ENCODE data around the gene DTHD1. TPM values are rescaled to one million over a fixed set of nuclear protein-coding genes. Genes with fewer than 3 reads are reported as not detected.

The DTHD1 gene
- total and polyA plus RNA-seq, 2 donors (not counting 3 experiments of a cell fraction or from before 2014, with no cell fraction given): not detected

- Histone ChIP-seq H2AFZ (ENCODE audit: low read depth, low read length) (no peak overlapping the region), H3K27ac (ENCODE audit: insufficient read depth, low read depth, low read length) (no peak overlapping the region), H3K4me1 (ENCODE audit: control insufficient read depth, extremely low read depth, insufficient read depth, low read length) (no peaks in the 10 kb centered on the region), H3K9me1 (replicated peaks; ENCODE audit: control insufficient read depth, extremely low read depth, insufficient read depth, low read length) (no peaks in the 10 kb centered on the region), H3K9ac (replicated peaks; ENCODE audit: extremely low read depth, insufficient read depth, low read length) (no peak overlapping the region), H3K79me2 (ENCODE audit: control insufficient read depth, insufficient read depth, low read length) (no peaks in the 10 kb centered on the region), H3K27me3 (ENCODE audit: control insufficient read depth in 2 of 2, insufficient read depth in 2 of 2, low read length in 2 of 2) (no peaks in the 10 kb centered on the region), H3K4me3 (replicated peaks in 1 of 3; ENCODE audit: insufficient read depth in 1 of 3, low read depth in 1 of 3, low read length in 3 of 3) (no peak overlapping the region), H4K20me1 (replicated peaks; ENCODE audit: control insufficient read depth, extremely low read depth, insufficient read depth, low read length) (no peaks in the 10 kb centered on the region), H3K36me3 (ENCODE audit: control insufficient read depth in 2 of 2, extremely low read depth in 1 of 2, insufficient read depth in 2 of 2, low read length in 2 of 2) (no peaks in the 10 kb centered on the region), H3K4me2 (ENCODE audit: insufficient read depth, low read length) (no peak overlapping the region), H3K9me3 (replicated peaks; ENCODE audit: control insufficient read depth, insufficient read depth, low read length) (no peaks in the 10 kb centered on the region)
- dilution Hi-C loops (cut with MboI; ENCODE audit: extremely low pct_ligation_motif_present, low sequenced_read_pairs) (no loop called here), intact Hi-C loops (cut with micrococcal nuclease) (no loop called here)
- BruUV-seq (replicated peaks): no TSS peak
- ChIA-PET POLR2A (no interaction called here), CTCF (no interaction called here)
- no peak for FAIRE-seq
- TF ChIP-seq POLR2A (IDR thresholded peaks at IDR 0.05; ENCODE audit: low read depth, low read length) (no peak), MYC (IDR thresholded peaks at IDR 0.05; ENCODE audit: low read depth, low read length) (no peak), GATA2 (IDR thresholded peaks at IDR 0.05; ENCODE audit: insufficient read depth, insufficient read length, low read depth, low read length) (no peak), MAX (IDR thresholded peaks at IDR 0.05; ENCODE audit: insufficient read depth, insufficient read length) (no peak), FOS (IDR thresholded peaks at IDR 0.05; ENCODE audit: borderline replicate concordance, insufficient read depth, low read length) (no peak)
- no peak for DNase-seq (ENCODE audit: low read depth, low spot score)
Measured at GRCh38 chr4:36358173-36358572, 76.8 kb downstream of the DTHD1 start.

- no peak overlapping the region for H3K27ac ChIP-seq (ENCODE audit: insufficient read depth, low read depth, low read length)
- no peak overlapping the region for H3K4me3 ChIP-seq (replicated peaks in 1 of 3; ENCODE audit: insufficient read depth in 1 of 3, low read depth in 1 of 3, low read length in 3 of 3)
- DNase-seq (ENCODE audit: low read depth, low spot score) (no peak), FAIRE-seq (no peak)
- CTCF ChIA-PET: no interaction called here
- no peaks in the 10 kb centered on the region for H3K9me1 ChIP-seq (replicated peaks; ENCODE audit: control insufficient read depth, extremely low read depth, insufficient read depth, low read length)
- H2AFZ ChIP-seq (ENCODE audit: low read depth, low read length): no peak overlapping the region
- no peak overlapping the region for H3K4me2 ChIP-seq (ENCODE audit: insufficient read depth, low read length)
- TF ChIP-seq GATA2 (IDR thresholded peaks at IDR 0.05; ENCODE audit: insufficient read depth, insufficient read length, low read depth, low read length) (no peak), POLR2A (IDR thresholded peaks at IDR 0.05; ENCODE audit: low read depth, low read length) (no peak), MYC (IDR thresholded peaks at IDR 0.05; ENCODE audit: low read depth, low read length) (no peak), POLR2AphosphoS5 (IDR thresholded peaks at IDR 0.05; ENCODE audit: insufficient read depth, low read depth, low read length) (no peak), CTCF (IDR thresholded peaks at IDR 0.05; ENCODE audit: extremely low read depth in 1 of 2, insufficient read depth in 1 of 2, low read depth in 1 of 2, low read length in 2 of 2) (no peak), EZH2 (IDR thresholded peaks at IDR 0.05; ENCODE audit: borderline replicate concordance, low read depth, low read length, severe bottlenecking) (no peak), MAX (IDR thresholded peaks at IDR 0.05; ENCODE audit: insufficient read depth, insufficient read length) (no peak), JUN (IDR thresholded peaks at IDR 0.05; ENCODE audit: borderline replicate concordance, insufficient read depth, insufficient read length, low read depth) (no peak), FOS (IDR thresholded peaks at IDR 0.05; ENCODE audit: borderline replicate concordance, insufficient read depth, low read length) (no peak)
- intact Hi-C loops (cut with micrococcal nuclease) (no loop called here), dilution Hi-C loops (cut with MboI; ENCODE audit: extremely low pct_ligation_motif_present, low sequenced_read_pairs) (no loop called here)
- no TSS peak for BruUV-seq (replicated peaks)
- POLR2A ChIA-PET: no interaction called here
- H3K4me1 ChIP-seq (ENCODE audit: control insufficient read depth, extremely low read depth, insufficient read depth, low read length): no peaks in the 10 kb centered on the region
- no peaks in the 10 kb centered on the region for H3K27me3 ChIP-seq (ENCODE audit: control insufficient read depth in 2 of 2, insufficient read depth in 2 of 2, low read length in 2 of 2)
- H3K36me3 ChIP-seq (ENCODE audit: control insufficient read depth in 2 of 2, extremely low read depth in 1 of 2, insufficient read depth in 2 of 2, low read length in 2 of 2): no peaks in the 10 kb centered on the region
- no peak overlapping the region for H3K9ac ChIP-seq (replicated peaks; ENCODE audit: extremely low read depth, insufficient read depth, low read length)
- H4K20me1 ChIP-seq (replicated peaks; ENCODE audit: control insufficient read depth, extremely low read depth, insufficient read depth, low read length): no peaks in the 10 kb centered on the region
- H3K9me3 ChIP-seq (replicated peaks; ENCODE audit: control insufficient read depth, insufficient read depth, low read length): no peaks in the 10 kb centered on the region
- no peaks in the 10 kb centered on the region for H3K79me2 ChIP-seq (ENCODE audit: control insufficient read depth, insufficient read depth, low read length)
Measured at GRCh38 chr4:36360755-36361154, 79.3 kb downstream of the DTHD1 start.
